ENCODE results near the gene NQO2.
A peak's percentile ranks its signal among the peaks of the same experiment; 100 is the strongest.
"Not testable (repeated sequence)": the region's sequence is repeated elsewhere in the genome, so short reads cannot be mapped to it uniquely, and the experiment has no call there.

The NQO2 gene

DNA sequence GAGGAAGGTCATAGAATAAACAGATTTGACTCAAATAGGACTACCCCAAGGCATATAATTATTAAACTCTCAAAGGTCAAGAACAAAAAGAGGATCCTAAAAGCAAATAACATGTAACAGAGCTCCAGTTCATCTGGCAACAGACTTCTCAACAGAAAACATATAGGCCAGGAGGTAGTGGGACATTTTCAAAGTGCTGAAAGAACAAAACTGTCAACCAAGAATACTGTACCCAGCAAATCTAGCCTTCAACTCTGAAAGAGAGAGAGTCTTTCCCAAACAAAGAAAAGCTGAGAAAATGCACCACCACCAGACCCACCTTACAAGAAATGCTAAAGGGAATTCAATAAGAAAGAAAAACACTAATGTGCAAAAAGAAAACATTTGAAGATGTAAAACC is 11.9 kb downstream of the NQO2 start:
- no peak for DNase-seq (ENCODE audit: low read depth in 3 of 3, low spot score in 1 of 3)

DNA sequence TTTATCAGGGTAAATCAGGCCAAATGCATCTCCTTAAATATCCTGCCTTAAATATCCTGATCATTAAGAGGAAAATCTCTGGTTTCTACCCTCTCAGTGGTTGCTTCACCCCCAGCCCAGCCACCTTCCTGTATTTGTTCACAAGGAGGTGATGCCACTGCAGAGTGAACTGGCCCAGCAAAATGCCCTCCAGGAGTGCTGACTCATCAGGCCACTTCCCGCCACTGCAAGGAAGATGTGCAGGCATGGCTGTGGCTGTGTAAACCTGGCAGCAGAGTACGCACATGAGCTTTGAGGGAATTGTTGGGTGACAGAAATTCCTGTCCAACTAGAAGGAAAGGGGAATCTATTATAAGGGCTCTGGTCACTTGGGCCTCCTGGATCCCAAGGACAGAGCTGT is 13.8 kb downstream of the NQO2 start:
- DNase-seq (ENCODE audit: low read depth in 3 of 3, low spot score in 1 of 3) = no peak

DNA sequence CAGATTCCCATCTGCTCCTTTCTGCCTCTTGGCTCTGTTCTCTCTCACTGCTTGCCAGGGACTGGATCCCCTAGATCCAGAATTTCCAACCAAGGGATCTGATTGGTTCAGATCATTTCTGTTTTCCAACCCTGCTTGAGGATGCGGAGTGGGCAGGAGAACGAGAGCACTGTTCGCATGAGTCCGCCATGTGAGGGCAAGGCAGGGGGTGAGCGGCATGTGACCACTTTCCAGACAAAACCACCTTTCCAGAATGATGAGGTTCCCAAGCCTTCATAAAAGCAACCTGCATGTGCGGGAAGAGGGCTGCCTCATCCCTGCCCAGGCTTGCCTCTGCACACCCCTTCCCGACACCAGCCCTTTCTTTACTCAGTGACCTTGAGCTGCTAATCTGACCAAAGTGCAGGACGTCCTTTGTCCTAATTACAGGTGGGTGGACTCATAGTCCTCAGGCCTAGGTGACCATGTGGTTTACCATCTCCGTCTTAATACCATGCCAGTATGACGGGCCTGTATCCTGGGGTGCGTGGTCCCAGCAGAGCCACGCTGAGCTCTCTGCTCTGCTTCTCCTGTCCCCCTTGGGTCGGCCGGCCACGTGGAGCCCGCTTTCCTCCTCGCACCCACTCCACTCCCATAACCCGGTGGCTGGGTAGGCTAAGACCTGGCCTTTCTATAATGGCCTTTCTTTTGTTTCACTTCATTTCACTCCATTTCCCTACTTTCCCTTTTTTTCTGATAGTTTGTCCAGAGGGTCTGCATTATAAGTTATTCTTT is 14.4 kb downstream of the NQO2 start:
- DNase-seq (ENCODE audit: low read depth in 3 of 3, low spot score in 1 of 3) = no peak

GRCh38 chr6:3014675-3015066 is 15.0 kb downstream of the NQO2 start:
- no peak for DNase-seq (ENCODE audit: low read depth in 3 of 3, low spot score in 1 of 3)

GRCh38 chr6:3015144-3015543 is 15.4 kb downstream of the NQO2 start:
- no peak for DNase-seq (ENCODE audit: low read depth in 3 of 3, low spot score in 1 of 3)

- no peak for DNase-seq (ENCODE audit: low read depth in 3 of 3, low spot score in 1 of 3)
These were observed 17.0 kb downstream of the NQO2 start for GRCh38 chr6:3016473-3017280.

GRCh38 chr6:3017304-3017703 is 17.6 kb downstream of the NQO2 start:
- DNase-seq (ENCODE audit: low read depth in 3 of 3, low spot score in 1 of 3) = no peak

DNA sequence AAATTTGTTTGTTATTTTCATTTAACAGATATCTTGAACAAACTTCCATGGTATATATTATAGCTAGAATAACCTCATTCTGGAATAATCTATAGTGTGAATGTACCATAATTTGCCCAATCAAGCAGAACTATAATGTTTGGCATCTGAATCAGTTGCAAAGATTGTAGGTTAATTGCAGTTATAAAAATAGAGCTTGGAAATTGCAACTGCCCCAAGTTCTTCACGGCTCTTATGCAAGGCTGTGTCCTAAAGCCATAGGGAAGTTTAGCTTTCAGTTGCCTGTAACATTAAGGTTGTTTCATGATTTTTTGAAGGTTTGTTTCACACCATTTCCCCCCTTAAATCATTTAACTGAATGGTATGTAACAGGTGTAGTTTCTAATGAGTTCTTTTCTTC is 19.4 kb downstream of the NQO2 start:
- DNase-seq (ENCODE audit: low read depth in 3 of 3, low spot score in 1 of 3) = no peak

DNA sequence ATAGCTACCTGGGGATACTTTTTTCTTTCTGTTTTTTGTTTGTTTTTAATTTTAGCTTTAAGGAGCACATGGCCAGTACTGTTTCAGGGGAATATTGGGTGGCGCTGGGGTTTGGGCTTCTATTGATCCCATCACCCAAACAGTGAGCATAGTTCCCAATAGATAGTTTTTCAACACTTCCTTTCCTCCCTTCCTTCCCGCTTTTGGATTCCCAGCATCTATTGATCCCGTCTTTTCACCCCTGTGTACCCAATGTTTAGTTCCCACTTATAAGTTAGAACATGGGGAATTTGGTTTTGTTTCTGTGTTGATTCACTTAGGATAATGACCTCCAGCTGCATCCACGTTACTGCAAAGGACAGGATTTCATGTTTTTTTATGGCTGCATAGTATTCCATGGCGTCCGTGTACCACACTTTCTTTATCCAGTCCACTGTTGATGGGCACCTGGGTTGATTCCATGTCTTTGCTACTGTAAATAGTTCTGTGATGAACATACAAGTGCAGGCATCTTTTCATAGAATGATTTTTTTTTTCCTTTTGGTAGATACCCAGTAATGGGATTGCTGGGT is 20.1 kb downstream of the NQO2 start:
- DNase-seq (ENCODE audit: low read depth in 3 of 3, low spot score in 1 of 3) = no peak

- DNase-seq (ENCODE audit: low read depth in 3 of 3, low spot score in 1 of 3) = not testable (repeated sequence)
These were observed 21.4 kb downstream of the NQO2 start for GRCh38 chr6:3020976-3021598.

DNA sequence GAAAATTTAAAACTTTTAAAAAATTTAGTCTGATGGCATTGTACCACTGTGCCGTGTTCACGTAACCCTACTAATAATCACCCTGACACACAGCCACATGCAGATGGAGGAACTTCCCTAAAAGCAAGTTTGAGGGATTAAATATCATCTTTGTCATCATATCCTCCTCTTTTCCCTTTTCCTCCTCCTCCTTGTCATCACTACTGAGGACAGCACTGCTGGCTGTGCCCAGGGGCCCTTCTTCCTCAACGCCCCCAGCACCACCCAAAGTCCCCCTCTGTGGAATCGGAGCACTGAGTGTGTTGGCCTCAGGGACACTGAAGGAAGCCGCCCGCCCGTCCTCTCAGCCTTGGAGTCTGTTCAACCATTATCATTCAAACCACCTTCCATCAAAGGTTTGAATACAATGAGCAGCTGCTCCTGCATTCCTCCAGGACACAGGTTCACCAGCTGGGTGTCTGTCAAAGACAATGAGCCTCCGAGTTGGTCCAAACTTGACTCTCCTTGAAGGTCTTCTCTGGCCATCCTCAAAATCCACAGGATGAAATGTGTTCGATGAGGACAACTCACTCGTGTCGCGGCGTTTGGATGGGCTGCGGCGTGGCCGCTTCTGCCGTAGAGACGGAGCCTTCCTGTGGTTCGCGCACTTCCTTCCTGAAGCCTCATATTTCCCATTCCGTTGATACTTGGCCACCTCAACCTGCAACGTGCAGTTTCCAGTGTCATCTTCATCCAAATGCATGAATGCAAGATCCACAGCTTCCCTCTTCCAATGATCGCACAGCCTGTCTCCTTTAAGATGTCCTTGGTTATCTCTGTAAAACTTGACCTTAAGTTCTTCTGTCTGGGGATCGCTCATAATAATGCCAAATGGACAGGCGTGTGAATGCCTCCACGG is 23.3 kb downstream of the NQO2 start:
- DNase-seq (ENCODE audit: low read depth in 3 of 3, low spot score in 1 of 3) = no peak

DNA sequence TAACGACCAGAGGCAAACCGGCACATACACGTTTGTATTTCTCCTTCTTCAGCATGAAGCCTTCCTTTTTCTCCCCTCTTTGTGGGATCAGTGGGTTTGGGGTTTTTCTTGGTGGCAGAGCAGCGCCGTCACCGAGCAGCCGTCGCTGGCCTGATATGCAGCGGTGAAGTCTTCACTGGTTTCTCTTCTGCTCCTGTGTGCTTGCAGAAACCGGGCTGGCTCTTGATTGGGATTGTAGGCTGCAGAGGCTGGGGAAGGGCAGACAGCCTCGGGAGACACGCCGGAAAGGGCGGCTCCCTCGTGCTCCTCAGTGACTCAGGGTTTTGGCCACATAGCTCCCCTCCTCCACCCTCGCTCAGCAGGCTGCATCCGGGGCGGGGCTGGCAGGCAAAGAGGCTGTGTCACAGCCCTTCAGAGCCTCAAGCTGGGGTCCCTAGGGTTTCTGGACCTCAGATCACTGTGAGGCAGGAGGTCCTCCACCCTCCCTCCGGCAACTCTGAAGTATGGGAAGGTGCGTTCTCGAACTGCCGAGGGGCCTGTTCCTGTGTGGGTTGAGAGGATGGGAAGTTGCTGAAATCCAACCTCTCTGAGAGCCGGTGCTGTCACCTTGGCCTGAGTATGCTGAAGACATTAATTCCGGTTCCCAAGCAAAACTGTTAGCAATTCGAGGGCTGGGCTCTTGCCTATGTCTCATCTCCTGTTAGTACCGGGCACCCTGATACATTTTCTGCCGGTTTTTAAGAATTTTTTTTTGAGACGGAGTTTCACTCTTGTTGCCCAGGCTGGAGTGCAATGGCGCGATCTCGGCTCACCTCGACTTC is 24.2 kb downstream of the NQO2 start:
- DNase-seq (ENCODE audit: low read depth in 3 of 3, low spot score in 1 of 3) = peak; percentile 76 to 80 (median 77)

DNA sequence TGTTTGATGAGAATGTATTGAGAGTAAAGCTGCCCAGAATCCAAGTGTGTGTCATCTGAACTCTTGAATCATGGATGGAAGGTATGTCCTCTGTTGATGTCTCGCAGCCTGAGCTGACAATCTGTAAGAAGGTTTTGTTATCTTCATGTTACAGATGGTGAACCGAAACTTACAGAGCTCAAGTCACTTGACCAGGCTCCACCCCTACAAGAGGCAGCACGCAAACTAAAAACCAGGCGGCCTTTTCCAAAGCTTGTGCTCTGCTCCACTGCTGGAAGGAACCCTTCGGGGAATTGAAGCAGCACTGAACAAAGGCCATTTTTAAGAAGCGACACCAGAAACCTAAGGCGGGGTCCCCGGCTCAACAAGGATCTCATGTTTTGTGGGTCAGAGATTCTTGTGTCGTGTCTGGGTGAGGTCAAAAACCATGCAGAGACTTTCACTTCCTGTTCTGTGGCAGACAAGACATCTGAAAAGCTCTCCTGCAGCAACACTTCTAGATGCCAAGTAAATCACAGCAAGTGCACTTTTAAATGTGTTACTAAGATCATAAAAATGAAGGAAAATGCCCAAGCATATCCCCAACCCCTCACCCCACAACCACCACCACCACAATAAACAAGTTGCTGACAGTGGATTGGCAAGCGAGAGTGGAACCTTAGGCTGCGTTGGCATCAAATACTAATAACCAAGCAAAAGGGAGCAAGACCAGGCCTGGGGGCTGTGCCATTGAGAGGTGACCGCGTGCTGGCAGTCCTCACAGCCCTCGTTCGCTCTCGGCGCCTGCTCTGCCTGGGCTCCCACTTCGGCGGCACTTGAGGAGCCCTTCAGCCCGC is 27.3 kb downstream of the NQO2 start:
- DNase-seq (ENCODE audit: low read depth in 3 of 3, low spot score in 1 of 3) = no peak

- not testable (repeated sequence) for DNase-seq (ENCODE audit: low read depth in 3 of 3, low spot score in 1 of 3)
These were observed 28.5 kb downstream of the NQO2 start for GRCh38 chr6:3028156-3028555.

- no peak for DNase-seq (ENCODE audit: low read depth in 3 of 3, low spot score in 1 of 3)
These were observed 32.4 kb downstream of the NQO2 start for GRCh38 chr6:3031857-3032640.

- DNase-seq (ENCODE audit: low read depth in 3 of 3, low spot score in 1 of 3) = no peak
These were observed 33.3 kb downstream of the NQO2 start for GRCh38 chr6:3032986-3033385.

GRCh38 chr6:3033652-3034051 is 34.0 kb downstream of the NQO2 start:
- DNase-seq (ENCODE audit: low read depth in 3 of 3, low spot score in 1 of 3) = no peak

DNA sequence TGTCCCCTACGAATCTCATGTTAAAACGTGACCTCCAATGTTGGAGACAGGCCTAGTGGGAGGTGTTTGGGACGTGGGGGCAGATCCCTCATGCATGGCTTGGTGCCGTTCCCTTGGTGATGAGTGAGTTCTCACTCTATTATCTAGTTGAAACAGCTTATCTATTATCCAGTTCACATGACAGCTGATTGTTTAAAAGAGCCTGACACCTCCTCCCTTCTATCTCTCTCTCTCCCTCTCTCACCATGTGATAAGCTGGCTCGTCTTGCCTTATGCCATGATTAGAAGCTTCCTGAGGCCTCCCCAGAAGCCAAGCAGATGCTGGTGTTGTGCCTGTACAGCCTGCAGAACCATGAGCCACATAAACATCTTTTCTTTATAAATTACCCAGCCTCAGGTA is 35.7 kb downstream of the NQO2 start:
- no peak for DNase-seq (ENCODE audit: low read depth in 3 of 3, low spot score in 1 of 3)
